Measurements from ENCODE around the gene MS4A10. TPM values are rescaled to one million over a fixed set of nuclear protein-coding genes. Genes with fewer than 3 reads are reported as not detected.

The MS4A10 gene
- total RNA-seq, 6 experiments from 2014 or later = not detected

- TF ChIP-seq CTCF (IDR thresholded peaks at IDR 0.05) (no peak), POLR2A (IDR thresholded peaks at IDR 0.05) (no peak)
- intact Hi-C loops (cut with DNase I) = loop anchor here (10.0 kb wide), 3 partner anchors 50 to 360 kb away; no protein-coding TSS in a partner anchor
- Histone ChIP-seq H3K4me1 (no peaks in the 10 kb centered on the region), H3K9me3 (no peaks in the 10 kb centered on the region), H3K27ac (no peak overlapping the region), H3K36me3 (no peaks in the 10 kb centered on the region), H3K4me3 (no peak overlapping the region), H3K27me3 (no peaks in the 10 kb centered on the region)
- no peak for ATAC-seq
- no peak for DNase-seq
- WGBS (ENCODE audit: insufficient coverage, low coverage, low lambda C conversion rate, missing lambda C conversion rate) = 72% methylated on average over 5 of the region's 5 CpGs
These were observed 40.0 kb downstream of the MS4A10 start for GRCh38 chr11:60825118-60825517.

GRCh38 chr11:60825790-60826189, 40.7 kb downstream of the MS4A10 start:
- Histone ChIP-seq H3K27me3 (no peaks in the 10 kb centered on the region), H3K4me1 (no peaks in the 10 kb centered on the region), H3K27ac (no peak overlapping the region), H3K36me3 (no peaks in the 10 kb centered on the region), H3K4me3 (no peak overlapping the region), H3K9me3 (no peaks in the 10 kb centered on the region)
- intact Hi-C loops (cut with DNase I) = loop anchor here (10.0 kb wide), 3 partner anchors 49 to 359 kb away; no protein-coding TSS in a partner anchor
- no peak for DNase-seq
- WGBS (ENCODE audit: insufficient coverage, low coverage, low lambda C conversion rate, missing lambda C conversion rate) = 0% methylated on average over 1 of the region's 6 CpGs
- TF ChIP-seq POLR2A (IDR thresholded peaks at IDR 0.05) (no peak), CTCF (IDR thresholded peaks at IDR 0.05) (no peak)
- no peak for ATAC-seq

GRCh38 chr11:60830478-60831142, 45.5 kb downstream of the MS4A10 start:
- Histone ChIP-seq H3K27me3 (no peaks in the 10 kb centered on the region), H3K9me3 (no peaks in the 10 kb centered on the region), H3K36me3 (no peaks in the 10 kb centered on the region), H3K27ac (no peak overlapping the region), H3K4me1 (no peaks in the 10 kb centered on the region), H3K4me3 (no peak overlapping the region)
- 32% methylated on average over 9 of the region's 10 CpGs for WGBS (ENCODE audit: insufficient coverage, low coverage, low lambda C conversion rate, missing lambda C conversion rate)
- intact Hi-C loops (cut with DNase I) = no loop called here
- no peak for TF ChIP-seq POLR2A (IDR thresholded peaks at IDR 0.05)
- TF ChIP-seq CTCF (IDR thresholded peaks at IDR 0.05) = no peak
- DNase-seq (no peak), ATAC-seq (no peak)

- 26% methylated on average over 8 of the region's 8 CpGs for WGBS (ENCODE audit: insufficient coverage, low coverage, low lambda C conversion rate, missing lambda C conversion rate)
- intact Hi-C loops (cut with DNase I) = no loop called here
- no peaks in the 10 kb centered on the region for H3K27me3 ChIP-seq
- no peaks in the 10 kb centered on the region for H3K4me1 ChIP-seq
- H3K36me3 ChIP-seq = no peaks in the 10 kb centered on the region
- TF ChIP-seq CTCF (IDR thresholded peaks at IDR 0.05) = peak; percentile 89 to 97 (median 96)
- TF ChIP-seq POLR2A (IDR thresholded peaks at IDR 0.05) = no peak
- ATAC-seq = peak; percentile 95 to 99 (median 98)
- H3K4me3 ChIP-seq = no peak overlapping the region
- H3K9me3 ChIP-seq = no peaks in the 10 kb centered on the region
- DNase-seq = peak; percentile 81 to 87 (median 86)
- H3K27ac ChIP-seq = no peak overlapping the region
These were observed 46.0 kb downstream of the MS4A10 start for GRCh38 chr11:60831143-60831500.
